Neural crest cell (in vitro differentiated cells): ENCODE results near the gene GRIPAP1. TPM values are rescaled to one million over a fixed set of nuclear protein-coding genes. Genes with fewer than 3 reads are reported as not detected.
A peak's percentile ranks its signal among the peaks of the same experiment; 100 is the strongest.

Experiments
- DNase-seq: peaks from one replicate; pipeline ENCODE4 v3.0.0; 2021; ENCODE audit warnings: low read depth, mixed read lengths, low spot score
- H3K27ac Mint-ChIP-seq: one replicate; pipeline ENCODE4 v1.8.0; 2021; ENCODE audit warnings: mild to moderate bottlenecking, mixed read lengths; ENCODE audit not compliant: unreplicated experiment
- H3K27me3 Mint-ChIP-seq: 2 replicates; pipeline ENCODE4 v1.8.0; 2021; ENCODE audit warnings: low read depth, mild to moderate bottlenecking, mixed read lengths
- H3K36me3 Mint-ChIP-seq: 2 replicates; pipeline ENCODE4 v1.8.0; 2021; ENCODE audit warnings: low read depth, mild to moderate bottlenecking, mixed read lengths
- H3K4me1 Mint-ChIP-seq: 2 replicates; pipeline ENCODE4 v1.8.0; 2021; ENCODE audit warnings: mixed read lengths
- H3K4me3 Mint-ChIP-seq: one replicate; pipeline ENCODE4 v1.8.0; 2021; ENCODE audit warnings: mild to moderate bottlenecking, mixed read lengths
- H3K9me3 Mint-ChIP-seq: 2 replicates; pipeline ENCODE4 v1.8.0; 2021; ENCODE audit warnings: mixed read lengths
- CTCF ChIP-seq: fragments of 200-600 bp; sonication (generic); conservative IDR thresholded peaks from 2 replicates; pipeline ENCODE4 v1.5.0; 2021; ENCODE audit warnings: antibody characterized with exemption, mild to moderate bottlenecking
- total RNA-seq: library from RNA; stranded (reverse); gene quantifications from 2 replicates; pipeline ENCODE4 v1.2.1, GENCODE V29; 2021

Gene GRIPAP1
- total RNA-seq, 1 donor from 2014 or later, result 63.2 TPM

- Mint-ChIP-seq H3K36me3 (peaks cover 18% of the 10 kb centered on the region), H3K9me3 (no peaks in the 10 kb centered on the region), H3K4me1 (peaks cover 12% of the 10 kb centered on the region), H3K27me3 (no peaks in the 10 kb centered on the region), H3K27ac (peak overlapping the region; percentile 35), H3K4me3 (no peak overlapping the region)
- TF ChIP-seq CTCF, result no peak
- DNase-seq, result no peak
Observed at GRCh38 chrX:48927123-48927522, 74.9 kb downstream of the GRIPAP1 start.

GRCh38 chrX:48924270-48924669 is 77.8 kb downstream of the GRIPAP1 start:
- no peaks in the 10 kb centered on the region for H3K27me3 Mint-ChIP-seq
- H3K27ac Mint-ChIP-seq, result no peak overlapping the region
- TF ChIP-seq CTCF, result no peak
- peak overlapping the region; percentile 33 for H3K4me3 Mint-ChIP-seq
- DNase-seq, result no peak
- H3K4me1 Mint-ChIP-seq, result peaks cover 24% of the 10 kb centered on the region
- H3K36me3 Mint-ChIP-seq, result peaks cover 15% of the 10 kb centered on the region
- H3K9me3 Mint-ChIP-seq, result no peaks in the 10 kb centered on the region

- Mint-ChIP-seq H3K4me1 (peaks cover 27% of the 10 kb centered on the region), H3K27me3 (no peaks in the 10 kb centered on the region), H3K27ac (no peak overlapping the region), H3K36me3 (peaks cover 15% of the 10 kb centered on the region), H3K9me3 (no peaks in the 10 kb centered on the region), H3K4me3 (no peak overlapping the region)
- no peak for TF ChIP-seq CTCF
- no peak for DNase-seq
Observed at GRCh38 chrX:48923771-48924170, 78.3 kb downstream of the GRIPAP1 start.

Other genes with a start within 250 kb of the GRIPAP1 start
- not detected in 2 replicates for gene GLOD5, start 240.5 kb downstream of the GRIPAP1 start, total RNA-seq
- gene GATA1, start 215.7 kb downstream of the GRIPAP1 start, total RNA-seq, result not detected in 2 replicates
- 177 and 183 TPM in 2 replicates for gene HDAC6, start 200.2 kb downstream of the GRIPAP1 start, total RNA-seq
- 0.49 and 0.50 TPM in 2 replicates for gene ERAS, start 175.8 kb downstream of the GRIPAP1 start, total RNA-seq
- 9.3 and 12.7 TPM in 2 replicates for gene PCSK1N, start 166.7 kb downstream of the GRIPAP1 start, total RNA-seq
- gene TIMM17B, start 104.5 kb downstream of the GRIPAP1 start, total RNA-seq, result 86.0 and 95.7 TPM in 2 replicates
- gene PQBP1, start 104.3 kb downstream of the GRIPAP1 start, total RNA-seq, result 98.4 and 101 TPM in 2 replicates
- gene SLC35A2, start 90.6 kb downstream of the GRIPAP1 start, total RNA-seq, result 20.0 and 22.6 TPM in 2 replicates
- 12.5 and 13.4 TPM in 2 replicates for gene PIM2, start 83.2 kb downstream of the GRIPAP1 start, total RNA-seq
- gene OTUD5, start 44.7 kb downstream of the GRIPAP1 start, total RNA-seq, result 38.6 and 39.6 TPM in 2 replicates
- gene KCND1, start 30.4 kb downstream of the GRIPAP1 start, total RNA-seq, result 1.2 TPM in 2 replicates
- 26.2 TPM in 2 replicates for gene TFE3, start 41.1 kb upstream of the GRIPAP1 start, total RNA-seq
- gene CCDC120, start 56.7 kb upstream of the GRIPAP1 start, total RNA-seq, result 13.8 and 14.7 TPM in 2 replicates
- gene PRAF2, start 71.7 kb upstream of the GRIPAP1 start, total RNA-seq, result 30.2 and 33.7 TPM in 2 replicates
- gene WDR45, start 77.6 kb upstream of the GRIPAP1 start, total RNA-seq, result 29.0 and 29.6 TPM in 2 replicates
- 17.8 and 20.9 TPM in 2 replicates for gene GPKOW, start 121.5 kb upstream of the GRIPAP1 start, total RNA-seq
- 1.4 and 1.6 TPM in 2 replicates for gene MAGIX, start 160.5 kb upstream of the GRIPAP1 start, total RNA-seq
- gene PLP2, start 169.6 kb upstream of the GRIPAP1 start, total RNA-seq, result 0.75 and 0.89 TPM in 2 replicates
- gene PRICKLE3, start 184.1 kb upstream of the GRIPAP1 start, total RNA-seq, result 3.3 and 4.2 TPM in 2 replicates
- 10.2 and 10.8 TPM in 2 replicates for gene SYP, start 197.9 kb upstream of the GRIPAP1 start, total RNA-seq
- gene CACNA1F, start 231.1 kb upstream of the GRIPAP1 start, total RNA-seq, result 0.05 TPM in 1 of 2 replicates, not detected in the other
- 18.0 and 18.8 TPM in 2 replicates for gene CCDC22, start 233.2 kb upstream of the GRIPAP1 start, total RNA-seq